ENCODE data around the gene C15orf39. TPM values are rescaled to one million over a fixed set of nuclear protein-coding genes. Genes with fewer than 3 reads are reported as not detected.

C15orf39 gene
- 32.7 TPM for total RNA-seq
- 5.7 TPM for polyA plus RNA-seq (ENCODE audit: insufficient read depth, low read depth, low replicate concordance)
- long read RNA-seq, donor 1, full-length matches to known transcripts: 16 of 24 reads
- long read RNA-seq, donor 1, partial matches to known transcripts: 8 of 24 reads
- long read RNA-seq, donor 1, other reads (novel, unspliced or antisense): 0 of 24 reads
- long read RNA-seq, donor 2, full-length matches to known transcripts: 7 of 15 reads
- long read RNA-seq, donor 2, partial matches to known transcripts: 8 of 15 reads
- long read RNA-seq, donor 2, other reads (novel, unspliced or antisense): 0 of 15 reads
- long read RNA-seq, donor 3, transcript C15orf39-206 (1 exons, 3,152 nt): major isoform, 6 of 6 reads
- long read RNA-seq, donor 3, partial matches to known transcripts: 0 of 6 reads
- long read RNA-seq, donor 3, other reads (novel, unspliced or antisense): 0 of 6 reads
- long read RNA-seq, donor 4, partial matches to known transcripts: 0 of 5 reads
- long read RNA-seq, donor 4, other reads (novel, unspliced or antisense): 0 of 5 reads
- long read RNA-seq, donor 5, partial matches to known transcripts: 0 of 1 reads
- long read RNA-seq, donor 5, other reads (novel, unspliced or antisense): 0 of 1 reads
- long read RNA-seq, donor 6, partial matches to known transcripts: 0 of 3 reads
- long read RNA-seq, donor 6, other reads (novel, unspliced or antisense): 0 of 3 reads
- long read RNA-seq, donor 7, full-length matches to known transcripts: 4 of 15 reads
- long read RNA-seq, donor 7, partial matches to known transcripts: 7 of 15 reads
- long read RNA-seq, donor 7, other reads (novel, unspliced or antisense): 4 of 15 reads
- long read RNA-seq, donor 8, full-length matches to known transcripts: 13 of 13 reads
- long read RNA-seq, donor 8, partial matches to known transcripts: 0 of 13 reads
- long read RNA-seq, donor 8, other reads (novel, unspliced or antisense): 0 of 13 reads
- long read RNA-seq, donor 9, partial matches to known transcripts: 0 of 3 reads
- long read RNA-seq, donor 9, other reads (novel, unspliced or antisense): 0 of 3 reads
- long read RNA-seq, donor 10, transcript C15orf39-206 (1 exons, 3,152 nt): major isoform, 10 of 16 reads
- long read RNA-seq, donor 10, partial matches to known transcripts: 6 of 16 reads
- long read RNA-seq, donor 10, other reads (novel, unspliced or antisense): 0 of 16 reads

GRCh38 chr15:75201616-75202250, at the start of gene C15orf39:
Gene C15orf39 (plus strand): TSS chr15:75201882. CDS start chr15:75206049, 4,167 bp downstream.
- peaks cover 0 to 30% (median 5%) of the 10 kb centered on the region in 3 donors for H3K4me1 ChIP-seq (ENCODE audit: control insufficient read depth in 2 of 3, insufficient read depth in 2 of 3, low read depth in 1 of 3, low read length in 3 of 3)
- intact Hi-C loops (cut with DNase I): no loop called here
- DNase-seq (peak; percentile 81 to 92 (median 86)), FAIRE-seq (no peak)
- H3K27ac ChIP-seq (ENCODE audit: low read depth in 2 of 2, low read length in 2 of 2): peak within 1 kb of the TSS; percentile 87 to 93
- H3K36me3 ChIP-seq (ENCODE audit: control insufficient read depth in 2 of 3, insufficient read depth in 3 of 3, low read length in 3 of 3): no peaks in the 10 kb centered on the region
- peak within 1 kb of the TSS; percentile 50 to 83 (median 77) for H3K4me3 ChIP-seq (ENCODE audit: low read length in 3 of 3)
- TF ChIP-seq CTCF (IDR thresholded peaks at IDR 0.05; ENCODE audit: borderline replicate concordance, extremely low read depth, insufficient read depth): peak; percentile 67
- no peaks in the 10 kb centered on the region for H3K9me3 ChIP-seq (ENCODE audit: control insufficient read depth in 2 of 3, insufficient read depth in 1 of 3, low read length in 3 of 3)
- peak within 1 kb of the TSS; percentile 12 to 92 (median 85) for H3K9ac ChIP-seq (ENCODE audit: low read length in 3 of 3)
- no peaks in the 10 kb centered on the region for H3K27me3 ChIP-seq (ENCODE audit: control insufficient read depth, insufficient read depth, low read length)

GRCh38 chr15:75152382-75153079, 49.2 kb upstream of the C15orf39 start:
- intact Hi-C loops (cut with DNase I): no loop called here
- Histone ChIP-seq H3K9ac (ENCODE audit: low read length in 3 of 3) (no peak overlapping the region), H3K27ac (ENCODE audit: low read depth in 2 of 2, low read length in 2 of 2) (no peak overlapping the region), H3K9me3 (ENCODE audit: control insufficient read depth in 2 of 3, insufficient read depth in 1 of 3, low read length in 3 of 3) (no peaks in the 10 kb centered on the region), H3K4me3 (ENCODE audit: low read length in 3 of 3) (no peak overlapping the region), H3K27me3 (ENCODE audit: control insufficient read depth, insufficient read depth, low read length) (no peaks in the 10 kb centered on the region), H3K4me1 (ENCODE audit: control insufficient read depth in 2 of 3, insufficient read depth in 2 of 3, low read depth in 1 of 3, low read length in 3 of 3) (no peaks in the 10 kb centered on the region), H3K36me3 (ENCODE audit: control insufficient read depth in 2 of 3, insufficient read depth in 3 of 3, low read length in 3 of 3) (no peaks in the 10 kb centered on the region)
- FAIRE-seq (no peak), DNase-seq (no peak)
- TF ChIP-seq CTCF (IDR thresholded peaks at IDR 0.05; ENCODE audit: borderline replicate concordance, extremely low read depth, insufficient read depth): no peak

- Histone ChIP-seq H3K4me1 (ENCODE audit: control insufficient read depth in 2 of 3, insufficient read depth in 2 of 3, low read depth in 1 of 3, low read length in 3 of 3) (no peaks in the 10 kb centered on the region), H3K9ac (ENCODE audit: low read length in 3 of 3) (no peak overlapping the region), H3K27me3 (ENCODE audit: control insufficient read depth, insufficient read depth, low read length) (no peaks in the 10 kb centered on the region), H3K36me3 (ENCODE audit: control insufficient read depth in 2 of 3, insufficient read depth in 3 of 3, low read length in 3 of 3) (no peaks in the 10 kb centered on the region), H3K27ac (ENCODE audit: low read depth in 2 of 2, low read length in 2 of 2) (no peak overlapping the region), H3K4me3 (ENCODE audit: low read length in 3 of 3) (no peak overlapping the region), H3K9me3 (ENCODE audit: control insufficient read depth in 2 of 3, insufficient read depth in 1 of 3, low read length in 3 of 3) (no peaks in the 10 kb centered on the region)
- no peak for TF ChIP-seq CTCF (IDR thresholded peaks at IDR 0.05; ENCODE audit: borderline replicate concordance, extremely low read depth, insufficient read depth)
- DNase-seq (peak in 1 of 5 donors; percentile 30), FAIRE-seq (no peak)
- intact Hi-C loops (cut with DNase I): no loop called here
Measured at GRCh38 chr15:75153087-75153486, 48.6 kb upstream of the C15orf39 start.

Data from kidney (tissue), 22 donors.